ENCODE measurements around the gene FAM177B. TPM values are rescaled to one million over a fixed set of nuclear protein-coding genes. Genes with fewer than 3 reads are reported as not detected.

Gene FAM177B
- total and polyA plus RNA-seq, 3 donors from 2014 or later = 0.71 to 2.3 TPM; not detected in 1

GRCh38 chr1:222711319-222712252 is 25.4 kb upstream of the FAM177B start:
- WGBS, 2 donors = 0 to 1% methylated on average over 41 to 42 of the region's 42 CpGs
- H3K4me1 ChIP-seq = peaks cover 20% of the 10 kb centered on the region
- H3K36me3 ChIP-seq (ENCODE audit: low read depth, missing control alignments) = no peaks in the 10 kb centered on the region
- H3K27me3 ChIP-seq = no peaks in the 10 kb centered on the region
- intact Hi-C loops (cut with DNase I; ENCODE audit: low total_unique reads) = no loop called here
- no peaks in the 10 kb centered on the region for H3K9me3 ChIP-seq
- peak overlapping the region; percentile 83 to 96 for H3K27ac ChIP-seq
- TF ChIP-seq POLR2A (IDR thresholded peaks at IDR 0.05) = no peak
- no peak for TF ChIP-seq CTCF (IDR thresholded peaks at IDR 0.05)
- peak; percentile 66 for DNase-seq
- peak overlapping the region; percentile 77 to 84 for H3K4me3 ChIP-seq

GRCh38 chr1:222712253-222713090 is 24.5 kb upstream of the FAM177B start, which contains the start of the genes AIDA and BROX:
Gene AIDA (minus strand): TSS chr1:222712491. CDS start chr1:222712317, 174 bp downstream.
Gene BROX (plus strand): TSS chr1:222712564. CDS start chr1:222715700, 3,136 bp downstream.
- intact Hi-C loops (cut with DNase I; ENCODE audit: low total_unique reads) = no loop called here
- Histone ChIP-seq H3K27me3 (no peaks in the 10 kb centered on the region), H3K4me1 (peaks cover 17% of the 10 kb centered on the region), H3K27ac (peak within 1 kb of the TSS; percentile 83 to 96), H3K9me3 (no peaks in the 10 kb centered on the region), H3K36me3 (ENCODE audit: low read depth, missing control alignments) (no peaks in the 10 kb centered on the region), H3K4me3 (peak within 1 kb of the TSS; percentile 77 to 84)
- DNase-seq = peak; percentile 95
- 0 to 2% methylated on average over 20 to 47 of the region's 62 CpGs for WGBS, 2 donors
- TF ChIP-seq CTCF (IDR thresholded peaks at IDR 0.05) = no peak
- no peak for TF ChIP-seq POLR2A (IDR thresholded peaks at IDR 0.05)

GRCh38 chr1:222713091-222713961 is 23.7 kb upstream of the FAM177B start:
- TF ChIP-seq CTCF (IDR thresholded peaks at IDR 0.05) (peak in 1 of 3 experiments; percentile 21), POLR2A (IDR thresholded peaks at IDR 0.05) (no peak)
- Histone ChIP-seq H3K4me3 (peak overlapping the region; percentile 77 to 84), H3K9me3 (no peaks in the 10 kb centered on the region), H3K27ac (peak overlapping the region; percentile 83 to 96), H3K4me1 (peaks cover 16% of the 10 kb centered on the region), H3K36me3 (ENCODE audit: low read depth, missing control alignments) (no peaks in the 10 kb centered on the region), H3K27me3 (no peaks in the 10 kb centered on the region)
- peak; percentile 97 for DNase-seq
- intact Hi-C loops (cut with DNase I; ENCODE audit: low total_unique reads) = no loop called here
- WGBS, 2 donors = 0% methylated on average over 38 to 39 of the region's 39 CpGs

GRCh38 chr1:222716393-222716792 is 20.6 kb upstream of the FAM177B start:
- intact Hi-C loops (cut with DNase I; ENCODE audit: low total_unique reads) = no loop called here
- Histone ChIP-seq H3K27ac (no peak overlapping the region), H3K36me3 (ENCODE audit: low read depth, missing control alignments) (no peaks in the 10 kb centered on the region), H3K4me1 (no peaks in the 10 kb centered on the region), H3K9me3 (no peaks in the 10 kb centered on the region), H3K4me3 (no peak overlapping the region), H3K27me3 (no peaks in the 10 kb centered on the region)
- TF ChIP-seq CTCF (IDR thresholded peaks at IDR 0.05) (no peak), POLR2A (IDR thresholded peaks at IDR 0.05) (no peak)
- DNase-seq = no peak
- WGBS, 2 donors = 94 to 95% methylated on average over 2 of the region's 2 CpGs
